Fibroblast of lung (primary cell): Measurements from ENCODE around the gene PDE8B.

Source experiments
- CTCF ChIP-seq, 2 donors: IDR thresholded peaks in 1 of 2; conservative IDR thresholded peaks in 1 of 2; 1 replicate in 1 of 2; 2 replicates in 1 of 2; pipeline ENCODE4 v1.5.1; 2011 to 2012; ENCODE audit warnings: low read length in 2 of 2, control low read depth in 1 of 2, inconsistent platforms in 1 of 2, low read depth in 1 of 2, mild to moderate bottlenecking in 1 of 2
- EZH2 ChIP-seq: IDR thresholded peaks from 2 replicates; pipeline ENCODE4 v1.5.1; 2012; ENCODE audit warnings: low read length, control low read depth, mild to moderate bottlenecking; ENCODE audit errors: missing control alignments

GRCh38 chr5:77256406-77256805 is 45.9 kb downstream of the PDE8B start:
- TF ChIP-seq CTCF (conservative IDR thresholded peaks at IDR 0.05 in 1 of 2, IDR thresholded peaks at IDR 0.05 in 1 of 2; ENCODE audit: low read depth in 1 of 2, low read length in 2 of 2) (no peak), EZH2 (no peak)
